A549 treated with dexamethasone at 1 μM for 4 hours (cell line): ENCODE measurements around the gene PAX2. TPM values are rescaled to one million over a fixed set of nuclear protein-coding genes. Genes with fewer than 3 reads are reported as not detected.

ENCODE experiments used
- total RNA-seq: library from RNA; stranded (reverse); fragments of 200-300 nt; extraction: Qiagen RNA extraction; gene quantifications from 5 replicates; pipeline ENCODE4 v1.2.3, GENCODE V29; 2022

The PAX2 gene
- total RNA-seq = 0.15 to 0.30 TPM (median 0.19 TPM) in 5 replicates

GRCh38 chr10:100744987-100745881, at the start of gene PAX2:
Gene PAX2, plus strand, starts transcription at chr10:100745582. Its CDS starts 679 bp downstream, at chr10:100746261.

Other genes starting within 250 kb of the PAX2 start
- 0.79 to 2.1 TPM (median 1.7 TPM) in 5 replicates for gene SEC31B, start 225.7 kb upstream of the PAX2 start, total RNA-seq
- gene NDUFB8, start 215.7 kb upstream of the PAX2 start, total RNA-seq = 279 to 297 TPM (median 292 TPM) in 5 replicates
- 9.8 to 26.0 TPM (median 21.0 TPM) in 5 replicates for gene HIF1AN, start 209.6 kb upstream of the PAX2 start, total RNA-seq
- gene SLF2, start 167.4 kb downstream of the PAX2 start, total RNA-seq = 7.8 to 11.5 TPM (median 10.6 TPM) in 5 replicates
- gene SEMA4G, start 223.9 kb downstream of the PAX2 start, total RNA-seq = 7.3 to 9.2 TPM (median 7.6 TPM) in 5 replicates
- gene MRPL43, start 241.9 kb downstream of the PAX2 start, total RNA-seq = 76.4 to 97.7 TPM (median 92.4 TPM) in 5 replicates
- gene TWNK, start 242.0 kb downstream of the PAX2 start, total RNA-seq = 35.7 to 40.8 TPM (median 38.8 TPM) in 5 replicates